ENCODE data around the gene LAMB3.
A peak's percentile ranks its signal among the peaks of the same experiment; 100 is the strongest.

DNA sequence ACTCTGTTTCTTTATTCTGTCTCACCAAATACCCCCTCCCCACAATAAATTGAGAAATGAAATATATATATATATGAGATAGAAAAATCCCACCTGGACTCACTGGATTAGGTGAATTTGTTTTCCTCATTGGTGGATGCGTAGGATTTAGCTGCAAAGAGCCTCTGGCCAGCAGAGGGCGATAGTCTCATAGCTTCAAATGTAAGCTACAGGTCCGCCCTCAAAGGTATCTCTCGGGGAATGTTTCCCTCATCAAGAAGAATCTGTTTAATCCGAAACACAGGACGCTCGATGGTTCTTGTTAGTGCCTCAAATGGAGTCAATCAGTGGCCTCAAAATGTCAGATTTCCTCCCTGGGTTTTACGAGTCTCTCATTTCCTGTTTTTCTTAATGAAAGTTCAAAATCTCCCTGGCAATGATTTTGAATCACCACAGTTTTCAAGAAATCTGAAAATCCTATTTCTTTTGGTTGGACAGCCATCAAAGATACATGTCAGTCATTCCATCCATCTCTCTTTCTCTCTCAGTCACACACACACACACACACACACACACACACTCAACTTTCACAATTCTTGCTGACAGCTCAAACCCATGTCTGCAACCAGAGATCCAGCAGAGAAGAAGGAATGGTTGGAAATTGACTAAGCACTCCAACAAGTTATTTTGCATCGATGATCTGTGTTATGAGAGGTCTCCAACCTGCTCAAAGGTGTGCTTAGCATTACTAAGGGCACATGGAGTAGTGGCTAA lies 82.6 kb downstream of the LAMB3 start:
- TF ChIP-seq POLR2AphosphoS5 (IDR thresholded peaks at IDR 0.05) (no peak), EP300 (IDR thresholded peaks at IDR 0.05; ENCODE audit: low read depth) (no peak)
- TF ChIP-seq, protein P1, sequence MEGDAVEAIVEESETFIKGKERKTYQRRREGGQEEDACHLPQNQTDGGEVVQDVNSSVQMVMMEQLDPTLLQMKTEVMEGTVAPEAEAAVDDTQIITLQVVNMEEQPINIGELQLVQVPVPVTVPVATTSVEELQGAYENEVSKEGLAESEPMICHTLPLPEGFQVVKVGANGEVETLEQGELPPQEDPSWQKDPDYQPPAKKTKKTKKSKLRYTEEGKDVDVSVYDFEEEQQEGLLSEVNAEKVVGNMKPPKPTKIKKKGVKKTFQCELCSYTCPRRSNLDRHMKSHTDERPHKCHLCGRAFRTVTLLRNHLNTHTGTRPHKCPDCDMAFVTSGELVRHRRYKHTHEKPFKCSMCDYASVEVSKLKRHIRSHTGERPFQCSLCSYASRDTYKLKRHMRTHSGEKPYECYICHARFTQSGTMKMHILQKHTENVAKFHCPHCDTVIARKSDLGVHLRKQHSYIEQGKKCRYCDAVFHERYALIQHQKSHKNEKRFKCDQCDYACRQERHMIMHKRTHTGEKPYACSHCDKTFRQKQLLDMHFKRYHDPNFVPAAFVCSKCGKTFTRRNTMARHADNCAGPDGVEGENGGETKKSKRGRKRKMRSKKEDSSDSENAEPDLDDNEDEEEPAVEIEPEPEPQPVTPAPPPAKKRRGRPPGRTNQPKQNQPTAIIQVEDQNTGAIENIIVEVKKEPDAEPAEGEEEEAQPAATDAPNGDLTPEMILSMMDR (IDR thresholded peaks at IDR 0.05), result peak; percentile 56 to 90 (median 87)

Data from transverse colon (tissue), 4 donors.